ENCODE results near the gene ANKH. TPM values are rescaled to one million over a fixed set of nuclear protein-coding genes. Genes with fewer than 3 reads are reported as not detected.

ANKH gene
- polyA plus RNA-seq, 1 donor from 2014 or later: 9.9 TPM

GRCh38 chr5:14753292-14753691 lies 118.3 kb downstream of the ANKH start:
- H3K79me2 ChIP-seq (replicated peaks; ENCODE audit: insufficient read depth, low read length): no peaks in the 10 kb centered on the region
- H3K9ac ChIP-seq (ENCODE audit: low read length): no peak overlapping the region
- no peaks in the 10 kb centered on the region for H3K27me3 ChIP-seq (ENCODE audit: insufficient read depth, low read depth, low read length)
- H4K20me1 ChIP-seq (ENCODE audit: insufficient read depth): no peaks in the 10 kb centered on the region
- H2AFZ ChIP-seq (ENCODE audit: low read depth, low read length): no peak overlapping the region
- H3K27ac ChIP-seq (ENCODE audit: low read length): no peak overlapping the region
- no peaks in the 10 kb centered on the region for H3F3A ChIP-seq (ENCODE audit: insufficient read depth, low read length, poor library complexity, severe bottlenecking)
- no peak for TF ChIP-seq RAD21 (conservative IDR thresholded peaks at IDR 0.05)
- no peak for TF ChIP-seq REST (IDR thresholded peaks at IDR 0.05; ENCODE audit: borderline replicate concordance)
- TF ChIP-seq MXI1 (conservative IDR thresholded peaks at IDR 0.05; ENCODE audit: poor library complexity, severe bottlenecking): no peak
- TF ChIP-seq EP300 (conservative IDR thresholded peaks at IDR 0.05; ENCODE audit: poor library complexity, severe bottlenecking): no peak
- H3K9me2 ChIP-seq (ENCODE audit: insufficient read depth, low read length): no peaks in the 10 kb centered on the region
- H3K36me3 ChIP-seq (ENCODE audit: insufficient read depth, low read length): no peaks in the 10 kb centered on the region
- H3K4me3 ChIP-seq (ENCODE audit: low read length): no peak overlapping the region
- H3K9me3 ChIP-seq (ENCODE audit: low read length): no peaks in the 10 kb centered on the region
- no peak overlapping the region for H3K4me2 ChIP-seq (ENCODE audit: low read length)

GRCh38 chr5:14752497-14753071 lies 119.0 kb downstream of the ANKH start:
- Histone ChIP-seq H3F3A (ENCODE audit: insufficient read depth, low read length, poor library complexity, severe bottlenecking) (no peaks in the 10 kb centered on the region), H3K9me2 (ENCODE audit: insufficient read depth, low read length) (no peaks in the 10 kb centered on the region), H3K27me3 (ENCODE audit: insufficient read depth, low read depth, low read length) (no peaks in the 10 kb centered on the region), H3K9ac (ENCODE audit: low read length) (no peak overlapping the region), H3K4me3 (ENCODE audit: low read length) (no peak overlapping the region), H4K20me1 (ENCODE audit: insufficient read depth) (no peaks in the 10 kb centered on the region), H3K27ac (ENCODE audit: low read length) (no peak overlapping the region), H3K9me3 (ENCODE audit: low read length) (no peaks in the 10 kb centered on the region), H2AFZ (ENCODE audit: low read depth, low read length) (no peak overlapping the region), H3K36me3 (ENCODE audit: insufficient read depth, low read length) (no peaks in the 10 kb centered on the region), H3K79me2 (replicated peaks; ENCODE audit: insufficient read depth, low read length) (no peaks in the 10 kb centered on the region), H3K4me2 (ENCODE audit: low read length) (no peak overlapping the region)
- TF ChIP-seq RAD21 (conservative IDR thresholded peaks at IDR 0.05) (no peak), CTCF (IDR thresholded peaks at IDR 0.05; ENCODE audit: poor library complexity, severe bottlenecking) (no peak), TAF1 (IDR thresholded peaks at IDR 0.05; ENCODE audit: low read depth) (no peak)

GRCh38 chr5:14750712-14751111 lies 120.9 kb downstream of the ANKH start:
- H3K36me3 ChIP-seq (ENCODE audit: insufficient read depth, low read length): no peaks in the 10 kb centered on the region
- no peak overlapping the region for H3K27ac ChIP-seq (ENCODE audit: low read length)
- H3K4me2 ChIP-seq (ENCODE audit: low read length): no peak overlapping the region
- H2AFZ ChIP-seq (ENCODE audit: low read depth, low read length): no peak overlapping the region
- no peaks in the 10 kb centered on the region for H3F3A ChIP-seq (ENCODE audit: insufficient read depth, low read length, poor library complexity, severe bottlenecking)
- H3K9me2 ChIP-seq (ENCODE audit: insufficient read depth, low read length): no peaks in the 10 kb centered on the region
- H3K4me3 ChIP-seq (ENCODE audit: low read length): no peak overlapping the region
- H3K27me3 ChIP-seq (ENCODE audit: insufficient read depth, low read depth, low read length): no peaks in the 10 kb centered on the region
- TF ChIP-seq TAF1 (IDR thresholded peaks at IDR 0.05; ENCODE audit: low read depth): no peak
- H4K20me1 ChIP-seq (ENCODE audit: insufficient read depth): no peaks in the 10 kb centered on the region
- no peaks in the 10 kb centered on the region for H3K9me3 ChIP-seq (ENCODE audit: low read length)
- H3K9ac ChIP-seq (ENCODE audit: low read length): no peak overlapping the region
- no peaks in the 10 kb centered on the region for H3K79me2 ChIP-seq (replicated peaks; ENCODE audit: insufficient read depth, low read length)

Data from neural cell (in vitro differentiated cells).